Ectodermal cell (in vitro differentiated cells): Measurements from ENCODE around the gene LRRFIP2.

Source experiments
- H3K27ac ChIP-seq: 2 replicates; pipeline ENCODE4 v1.7.0; 2013; ENCODE audit warnings: mild to moderate bottlenecking, low read depth, low read length; ENCODE audit not compliant: insufficient read depth, poor library complexity, severe bottlenecking
- H3K27me3 ChIP-seq: 2 replicates; pipeline ENCODE4 v1.7.0; 2013; ENCODE audit warnings: mild to moderate bottlenecking, low read length; ENCODE audit not compliant: insufficient read depth, control insufficient read depth, poor library complexity, severe bottlenecking
- H3K36me3 ChIP-seq: one replicate; pipeline ENCODE4 v1.7.0; 2013; ENCODE audit warnings: low read length; ENCODE audit not compliant: control insufficient read depth, insufficient read depth
- H3K4me1 ChIP-seq: one replicate; pipeline ENCODE4 v1.7.0; 2013; ENCODE audit warnings: low read length; ENCODE audit not compliant: control insufficient read depth, insufficient read depth
- H3K4me3 ChIP-seq: 2 replicates; pipeline ENCODE4 v1.7.0; 2013; ENCODE audit warnings: low read depth, low read length, control low read depth; ENCODE audit not compliant: insufficient read depth
- H3K9me3 ChIP-seq: 2 replicates; pipeline ENCODE4 v1.7.0; 2013; ENCODE audit warnings: mild to moderate bottlenecking, low read length, moderate library complexity; ENCODE audit not compliant: control insufficient read depth
- WGBS, 2 experiments: methylation state at CpG; one replicate each; pipeline ENCODE4 v1.1.7; 2013; ENCODE audit warnings: missing lambda C conversion rate in 2 of 2; 5-methylcytosine and 5-hydroxymethylcytosine counted together

The LRRFIP2 gene

GRCh38 chr3:37194533-37194932, 20.2 kb upstream of the LRRFIP2 start:
- H3K4me1 ChIP-seq, result peaks cover 9% of the 10 kb centered on the region
- H3K4me3 ChIP-seq, result no peak overlapping the region
- H3K9me3 ChIP-seq, result no peaks in the 10 kb centered on the region
- H3K27ac ChIP-seq, result no peak overlapping the region
- 90 to 98% methylated on average over 4 to 5 of the region's 5 CpGs for WGBS, 2 experiments
- H3K27me3 ChIP-seq, result no peaks in the 10 kb centered on the region
- H3K36me3 ChIP-seq, result no peaks in the 10 kb centered on the region

- Histone ChIP-seq H3K27me3 (no peaks in the 10 kb centered on the region), H3K27ac (no peak overlapping the region), H3K4me1 (no peaks in the 10 kb centered on the region), H3K36me3 (no peaks in the 10 kb centered on the region), H3K4me3 (no peak overlapping the region), H3K9me3 (no peaks in the 10 kb centered on the region)
- 89 to 96% methylated on average over 1 of the region's 1 CpG for WGBS, 2 experiments
These were observed 16.3 kb upstream of the LRRFIP2 start for GRCh38 chr3:37190667-37191066.

GRCh38 chr3:37189109-37189508, 14.7 kb upstream of the LRRFIP2 start:
- H3K36me3 ChIP-seq, result no peaks in the 10 kb centered on the region
- WGBS, 2 experiments, result 90 to 92% methylated on average over 2 to 4 of the region's 4 CpGs
- H3K4me1 ChIP-seq, result no peaks in the 10 kb centered on the region
- H3K27me3 ChIP-seq, result no peaks in the 10 kb centered on the region
- H3K9me3 ChIP-seq, result no peaks in the 10 kb centered on the region
- H3K27ac ChIP-seq, result no peak overlapping the region
- no peak overlapping the region for H3K4me3 ChIP-seq

- Histone ChIP-seq H3K27me3 (no peaks in the 10 kb centered on the region), H3K36me3 (no peaks in the 10 kb centered on the region), H3K27ac (no peak overlapping the region), H3K9me3 (no peaks in the 10 kb centered on the region), H3K4me1 (no peaks in the 10 kb centered on the region), H3K4me3 (no peak overlapping the region)
- WGBS, 2 experiments, result 93 to 100% methylated on average over 4 to 5 of the region's 5 CpGs
These were observed 9.6 kb upstream of the LRRFIP2 start for GRCh38 chr3:37183976-37184375.

GRCh38 chr3:37183375-37183831, 9.0 kb upstream of the LRRFIP2 start:
- no peaks in the 10 kb centered on the region for H3K36me3 ChIP-seq
- WGBS, 2 experiments, result 92% methylated on average over 3 of the region's 3 CpGs
- H3K4me3 ChIP-seq, result no peak overlapping the region
- H3K4me1 ChIP-seq, result no peaks in the 10 kb centered on the region
- no peak overlapping the region for H3K27ac ChIP-seq
- H3K27me3 ChIP-seq, result no peaks in the 10 kb centered on the region
- no peaks in the 10 kb centered on the region for H3K9me3 ChIP-seq

- H3K4me1 ChIP-seq, result no peaks in the 10 kb centered on the region
- no peaks in the 10 kb centered on the region for H3K27me3 ChIP-seq
- no peaks in the 10 kb centered on the region for H3K9me3 ChIP-seq
- no peak overlapping the region for H3K4me3 ChIP-seq
- H3K27ac ChIP-seq, result no peak overlapping the region
- no peaks in the 10 kb centered on the region for H3K36me3 ChIP-seq
These were observed 8.4 kb upstream of the LRRFIP2 start for GRCh38 chr3:37182816-37183215.

GRCh38 chr3:37181756-37182155, 7.4 kb upstream of the LRRFIP2 start:
- 86 to 90% methylated on average over 7 of the region's 7 CpGs for WGBS, 2 experiments
- no peak overlapping the region for H3K27ac ChIP-seq
- no peaks in the 10 kb centered on the region for H3K4me1 ChIP-seq
- H3K4me3 ChIP-seq, result no peak overlapping the region
- H3K9me3 ChIP-seq, result no peaks in the 10 kb centered on the region
- no peaks in the 10 kb centered on the region for H3K27me3 ChIP-seq
- no peaks in the 10 kb centered on the region for H3K36me3 ChIP-seq

- Histone ChIP-seq H3K27me3 (no peaks in the 10 kb centered on the region), H3K9me3 (no peaks in the 10 kb centered on the region), H3K4me1 (no peaks in the 10 kb centered on the region), H3K27ac (no peak overlapping the region), H3K36me3 (no peaks in the 10 kb centered on the region), H3K4me3 (no peak overlapping the region)
- WGBS, 2 experiments, result 89 to 92% methylated on average over 2 of the region's 2 CpGs
These were observed 5.0 kb upstream of the LRRFIP2 start for GRCh38 chr3:37179144-37179967.

- H3K27me3 ChIP-seq, result no peaks in the 10 kb centered on the region
- 96 to 100% methylated on average over 3 of the region's 3 CpGs for WGBS, 2 experiments
- no peak overlapping the region for H3K4me3 ChIP-seq
- H3K4me1 ChIP-seq, result no peaks in the 10 kb centered on the region
- no peak overlapping the region for H3K27ac ChIP-seq
- H3K9me3 ChIP-seq, result no peaks in the 10 kb centered on the region
- H3K36me3 ChIP-seq, result no peaks in the 10 kb centered on the region
These were observed 576 bp downstream of the LRRFIP2 start for GRCh38 chr3:37173806-37174205.

- Histone ChIP-seq H3K36me3 (no peaks in the 10 kb centered on the region), H3K4me1 (no peaks in the 10 kb centered on the region), H3K9me3 (no peaks in the 10 kb centered on the region), H3K27ac (no peak overlapping the region), H3K4me3 (no peak overlapping the region), H3K27me3 (no peaks in the 10 kb centered on the region)
- WGBS, 2 experiments, result 90 to 91% methylated on average over 4 of the region's 4 CpGs
These were observed 3.2 kb downstream of the LRRFIP2 start for GRCh38 chr3:37171144-37171543.
